Measurements from ENCODE around the gene UBE2H.
"Not testable (repeated sequence)": the region's sequence is repeated elsewhere in the genome, so short reads cannot be mapped to it uniquely, and the experiment has no call there.

DNA sequence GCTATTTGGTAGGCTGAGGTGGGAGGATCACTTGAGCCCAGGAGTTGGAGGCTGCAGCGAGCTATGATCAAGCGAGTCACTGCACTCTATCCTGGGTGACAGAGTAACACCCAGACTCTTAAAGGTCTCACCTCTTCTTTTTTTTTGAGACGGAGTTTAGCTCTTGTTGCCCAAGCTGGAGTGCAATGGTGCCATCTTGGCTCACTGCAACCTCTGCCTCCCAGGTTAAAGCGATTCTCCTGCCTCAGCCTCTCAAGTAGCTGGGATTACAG is 7.4 kb upstream of the UBE2H start:
- TF ChIP-seq EZH2 (IDR thresholded peaks at IDR 0.05; ENCODE audit: borderline replicate concordance, low read depth, low read length, poor library complexity, severe bottlenecking) = not testable (repeated sequence)
- TF ChIP-seq, protein P1, sequence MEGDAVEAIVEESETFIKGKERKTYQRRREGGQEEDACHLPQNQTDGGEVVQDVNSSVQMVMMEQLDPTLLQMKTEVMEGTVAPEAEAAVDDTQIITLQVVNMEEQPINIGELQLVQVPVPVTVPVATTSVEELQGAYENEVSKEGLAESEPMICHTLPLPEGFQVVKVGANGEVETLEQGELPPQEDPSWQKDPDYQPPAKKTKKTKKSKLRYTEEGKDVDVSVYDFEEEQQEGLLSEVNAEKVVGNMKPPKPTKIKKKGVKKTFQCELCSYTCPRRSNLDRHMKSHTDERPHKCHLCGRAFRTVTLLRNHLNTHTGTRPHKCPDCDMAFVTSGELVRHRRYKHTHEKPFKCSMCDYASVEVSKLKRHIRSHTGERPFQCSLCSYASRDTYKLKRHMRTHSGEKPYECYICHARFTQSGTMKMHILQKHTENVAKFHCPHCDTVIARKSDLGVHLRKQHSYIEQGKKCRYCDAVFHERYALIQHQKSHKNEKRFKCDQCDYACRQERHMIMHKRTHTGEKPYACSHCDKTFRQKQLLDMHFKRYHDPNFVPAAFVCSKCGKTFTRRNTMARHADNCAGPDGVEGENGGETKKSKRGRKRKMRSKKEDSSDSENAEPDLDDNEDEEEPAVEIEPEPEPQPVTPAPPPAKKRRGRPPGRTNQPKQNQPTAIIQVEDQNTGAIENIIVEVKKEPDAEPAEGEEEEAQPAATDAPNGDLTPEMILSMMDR (conservative IDR thresholded peaks at IDR 0.05; ENCODE audit: low read depth, low read length) = not testable (repeated sequence)

Data from A673 (cell line).